ENCODE results near the gene ARHGEF40.

The ARHGEF40 gene

DNA sequence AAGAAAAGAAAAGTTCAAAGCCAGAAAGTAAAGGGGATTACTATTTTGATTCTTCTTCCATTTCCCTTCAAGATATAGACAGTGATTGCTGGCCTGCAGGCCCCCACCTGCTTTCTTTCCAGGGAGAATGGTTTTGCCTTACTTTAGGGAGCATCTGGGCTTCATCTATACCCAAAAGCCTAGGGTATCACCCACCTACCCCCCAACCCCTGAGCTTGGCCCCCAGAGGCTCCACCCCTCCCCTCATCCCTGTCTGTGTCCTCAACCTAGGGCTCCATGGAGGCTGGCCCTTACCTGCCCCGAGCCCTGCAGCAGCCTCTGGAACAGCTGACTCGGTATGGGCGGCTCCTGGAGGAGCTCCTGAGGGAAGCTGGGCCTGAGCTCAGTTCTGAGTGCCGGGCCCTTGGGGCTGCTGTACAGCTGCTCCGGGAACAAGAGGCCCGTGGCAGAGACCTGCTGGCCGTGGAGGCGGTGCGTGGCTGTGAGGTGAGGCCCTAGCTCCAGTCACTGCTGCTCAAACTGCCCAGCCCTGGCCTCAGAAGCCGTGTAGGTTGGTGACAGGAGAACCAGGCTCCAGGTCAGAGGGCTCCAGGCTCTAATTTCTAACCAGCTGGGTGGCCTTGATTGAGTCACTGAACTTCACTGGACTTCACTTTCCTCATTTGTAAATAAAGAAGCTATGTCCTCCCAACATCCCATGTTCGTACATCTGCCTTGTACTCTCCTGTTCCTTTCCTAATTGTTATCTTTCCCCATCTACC lies 13.6 kb downstream of the ARHGEF40 start:
- no peak for DNase-seq (ENCODE audit: low spot score)

DNA sequence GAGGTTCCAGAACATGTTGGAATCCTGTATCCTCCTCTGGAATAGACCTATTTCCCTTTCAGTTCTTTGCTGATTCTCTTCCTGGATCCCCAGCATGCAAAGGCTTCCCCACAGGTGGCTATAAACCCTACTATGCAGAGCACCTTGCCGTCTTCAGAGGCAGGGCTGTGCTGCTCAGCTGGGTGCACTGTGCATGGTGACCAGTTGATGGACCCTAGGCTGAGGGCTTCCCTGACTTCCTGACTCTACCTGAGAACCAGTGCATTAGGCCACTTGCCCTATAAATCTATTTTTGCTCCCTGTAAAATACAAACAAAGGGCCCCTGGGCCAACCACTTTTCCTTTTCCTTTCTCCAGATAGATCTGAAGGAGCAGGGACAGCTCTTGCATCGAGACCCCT lies 14.3 kb downstream of the ARHGEF40 start:
- no peak for DNase-seq (ENCODE audit: low spot score)

DNA sequence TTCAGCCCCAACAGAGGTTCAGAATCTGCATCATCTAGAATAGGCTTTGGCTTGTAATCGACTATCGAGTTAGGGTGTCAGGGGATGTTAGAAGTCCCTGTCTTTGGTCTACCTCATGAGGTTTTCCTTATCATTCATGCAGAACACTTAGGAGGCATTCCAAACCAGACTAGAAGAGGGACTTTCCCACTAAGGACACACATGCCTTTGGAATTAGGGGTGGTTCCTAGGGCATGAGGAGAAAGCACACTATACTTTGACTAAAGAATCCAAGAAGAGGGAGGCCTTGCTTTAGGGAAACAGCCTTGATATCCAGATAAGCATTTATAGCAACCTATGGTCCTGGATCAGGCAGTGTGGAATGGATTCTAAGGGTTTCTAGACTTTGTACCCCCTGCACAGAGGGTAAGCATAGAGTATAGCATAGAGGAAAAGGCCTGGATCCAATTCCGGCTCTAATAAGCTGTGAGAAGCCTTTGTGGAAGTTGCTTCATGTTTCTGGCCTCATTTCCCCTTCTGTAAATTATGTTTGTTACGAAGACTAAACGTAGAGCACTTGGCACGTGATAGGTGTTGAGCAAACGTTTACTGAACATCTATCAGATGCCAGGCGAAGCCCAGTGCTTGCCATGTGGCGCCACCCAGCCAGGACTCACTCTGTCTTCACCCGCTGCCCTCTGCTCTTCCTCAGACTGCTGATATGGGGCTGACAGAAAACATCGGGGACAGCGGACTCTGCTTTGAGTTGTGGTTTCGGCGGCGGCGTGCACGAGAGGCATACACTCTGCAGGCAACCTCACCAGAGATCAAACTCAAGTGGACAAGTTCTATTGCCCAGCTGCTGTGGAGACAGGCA lies 15.1 kb downstream of the ARHGEF40 start:
- no peak for DNase-seq (ENCODE audit: low spot score)

DNA sequence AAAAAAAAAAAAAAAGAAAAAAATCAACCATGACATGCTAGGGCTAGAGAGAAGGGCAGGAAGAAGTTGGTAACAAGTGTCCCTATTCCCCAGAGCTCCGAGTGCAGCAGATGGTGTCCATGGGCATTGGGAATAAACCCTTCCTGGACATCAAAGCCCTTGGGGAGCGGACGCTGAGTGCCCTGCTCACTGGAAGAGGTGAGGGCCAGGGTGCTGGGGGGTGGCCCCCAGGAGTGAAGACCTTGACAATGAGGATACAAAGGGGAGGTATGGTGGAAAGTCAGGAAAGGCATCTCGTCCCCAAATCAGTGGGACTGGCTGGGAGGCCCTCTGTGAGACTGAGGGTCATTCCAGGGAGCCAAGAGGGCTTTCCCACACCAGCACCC lies 16.8 kb downstream of the ARHGEF40 start:
- DNase-seq (ENCODE audit: low spot score) = no peak

DNA sequence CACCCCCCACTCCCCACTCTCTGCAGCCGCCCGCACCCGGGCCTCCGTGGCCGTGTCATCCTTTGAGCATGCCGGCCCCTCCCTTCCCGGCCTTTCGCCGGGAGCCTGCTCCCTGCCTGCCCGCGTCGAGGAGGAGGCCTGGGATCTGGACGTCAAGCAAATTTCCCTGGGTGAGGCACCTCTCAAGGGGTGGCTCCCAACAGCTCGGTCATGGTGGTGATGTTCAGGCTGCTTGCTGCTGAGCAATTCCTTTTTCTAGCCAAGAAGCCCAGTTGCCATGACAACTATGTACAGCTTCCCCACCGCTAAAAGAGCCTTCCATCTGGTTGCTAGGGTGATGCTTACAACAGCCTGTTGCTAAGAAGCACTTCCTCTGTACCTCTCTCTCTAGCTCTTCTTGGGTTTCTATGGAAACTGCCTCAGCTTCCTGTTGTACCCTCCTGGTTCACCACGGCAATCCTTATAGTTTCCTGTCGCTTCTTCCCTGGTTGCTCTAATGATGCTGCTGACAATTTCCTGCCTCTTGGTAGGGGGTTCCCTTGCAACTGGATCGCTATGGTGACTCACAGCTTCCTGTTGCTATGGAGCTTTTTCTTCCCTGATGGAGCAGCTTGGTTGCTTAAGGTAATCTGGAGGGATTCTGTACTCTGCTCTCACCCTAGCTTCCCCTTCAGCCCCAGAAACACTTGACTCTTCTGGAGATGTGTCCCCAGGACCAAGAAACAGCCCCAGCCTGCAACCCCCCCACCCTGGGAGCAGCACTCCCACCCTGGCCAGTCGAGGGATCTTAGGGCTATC lies 17.4 kb downstream of the ARHGEF40 start:
- no peak for DNase-seq (ENCODE audit: low spot score)

DNA sequence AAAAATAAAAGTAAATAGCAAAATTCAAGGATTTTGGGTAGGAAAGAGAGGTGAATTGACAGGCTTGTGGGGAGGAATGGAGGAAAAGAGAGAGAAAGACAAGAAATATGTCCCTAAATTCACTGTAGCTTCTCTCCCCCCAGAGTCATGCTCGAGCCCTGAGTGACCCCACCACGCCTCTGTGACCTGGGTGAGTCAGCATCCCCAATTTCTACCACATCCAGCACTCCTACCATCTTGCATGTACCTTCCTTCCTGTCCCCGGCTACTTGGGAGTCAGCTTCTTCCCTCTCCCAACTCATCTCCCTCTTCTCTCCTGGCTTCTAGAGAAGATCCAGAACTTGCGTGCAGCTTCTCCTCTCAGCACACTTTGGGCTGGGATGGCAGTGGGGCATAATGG lies 18.6 kb downstream of the ARHGEF40 start:
- no peak for DNase-seq (ENCODE audit: low spot score)

DNA sequence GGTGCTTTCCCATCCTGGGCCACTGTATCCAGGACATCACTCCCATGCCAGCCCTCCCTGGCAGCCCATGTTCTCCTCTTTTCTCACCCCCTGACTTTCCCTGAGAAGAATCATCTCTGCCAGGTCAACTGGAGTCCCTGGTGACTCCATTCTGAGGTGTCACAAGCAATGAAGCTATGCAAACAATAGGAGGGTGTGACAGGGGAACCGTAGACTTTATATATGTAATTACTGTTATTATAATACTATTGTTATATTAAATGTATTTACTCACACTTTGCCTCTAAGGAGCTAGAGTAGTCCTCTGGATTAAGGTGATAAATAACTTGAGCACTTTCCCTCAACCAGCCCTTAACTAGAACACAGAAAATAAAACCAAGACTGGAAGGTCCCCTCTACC lies 19.2 kb downstream of the ARHGEF40 start:
- DNase-seq (ENCODE audit: low spot score) = no peak

DNA sequence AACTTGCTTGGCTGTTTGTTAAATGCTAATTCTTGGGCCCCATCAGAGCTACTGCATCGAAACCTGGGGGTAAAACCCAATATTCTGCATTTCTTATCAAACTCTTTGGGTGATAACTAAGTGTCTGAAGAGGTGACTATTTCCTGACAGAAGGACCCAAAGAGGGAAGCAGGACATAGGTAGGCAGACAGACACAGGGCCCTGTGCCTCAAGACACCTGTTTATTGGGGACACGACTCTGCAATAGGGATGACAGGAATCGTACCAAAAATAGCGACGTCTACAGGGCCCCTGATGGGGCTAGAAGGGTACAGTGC lies 19.7 kb downstream of the ARHGEF40 start:
- no peak for DNase-seq (ENCODE audit: low spot score)

DNA sequence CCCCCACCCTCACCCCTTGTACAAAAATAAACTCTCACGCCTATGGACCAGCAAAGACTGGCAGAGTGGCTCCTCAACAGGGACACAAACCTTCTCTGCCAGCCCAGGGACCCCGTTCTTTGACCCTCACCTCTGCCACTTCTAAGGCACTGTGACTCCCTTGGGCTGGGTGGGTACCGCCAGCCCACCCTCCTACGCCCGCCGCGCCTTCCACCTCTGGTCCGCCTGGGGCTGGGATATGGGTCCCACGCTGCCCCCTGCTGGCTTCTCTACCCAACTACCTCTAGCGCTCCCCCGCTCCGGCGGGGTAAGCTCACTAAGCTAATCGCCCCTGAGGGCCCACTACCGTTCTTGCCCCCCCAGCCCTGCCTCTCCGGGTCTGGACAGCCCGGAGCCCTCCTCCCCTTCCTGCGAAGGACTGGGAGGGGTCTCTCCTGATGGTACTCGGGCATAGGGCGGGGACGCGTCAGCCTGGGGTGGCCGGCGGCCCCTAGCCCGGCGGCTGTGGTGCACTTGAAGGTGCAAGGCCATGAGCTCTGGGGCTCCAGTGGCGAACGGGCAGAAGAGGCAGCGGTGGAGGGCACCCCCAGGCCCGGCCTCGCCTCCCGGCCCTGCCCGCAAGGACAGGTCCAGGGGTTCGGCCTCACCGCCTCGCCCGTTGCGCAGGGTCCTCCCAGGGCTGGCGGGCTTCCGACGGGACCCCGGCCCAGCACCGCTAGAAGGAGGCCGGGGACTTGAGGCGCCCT lies 20.3 kb downstream of the ARHGEF40 start:
- no peak for DNase-seq (ENCODE audit: low spot score)

DNA sequence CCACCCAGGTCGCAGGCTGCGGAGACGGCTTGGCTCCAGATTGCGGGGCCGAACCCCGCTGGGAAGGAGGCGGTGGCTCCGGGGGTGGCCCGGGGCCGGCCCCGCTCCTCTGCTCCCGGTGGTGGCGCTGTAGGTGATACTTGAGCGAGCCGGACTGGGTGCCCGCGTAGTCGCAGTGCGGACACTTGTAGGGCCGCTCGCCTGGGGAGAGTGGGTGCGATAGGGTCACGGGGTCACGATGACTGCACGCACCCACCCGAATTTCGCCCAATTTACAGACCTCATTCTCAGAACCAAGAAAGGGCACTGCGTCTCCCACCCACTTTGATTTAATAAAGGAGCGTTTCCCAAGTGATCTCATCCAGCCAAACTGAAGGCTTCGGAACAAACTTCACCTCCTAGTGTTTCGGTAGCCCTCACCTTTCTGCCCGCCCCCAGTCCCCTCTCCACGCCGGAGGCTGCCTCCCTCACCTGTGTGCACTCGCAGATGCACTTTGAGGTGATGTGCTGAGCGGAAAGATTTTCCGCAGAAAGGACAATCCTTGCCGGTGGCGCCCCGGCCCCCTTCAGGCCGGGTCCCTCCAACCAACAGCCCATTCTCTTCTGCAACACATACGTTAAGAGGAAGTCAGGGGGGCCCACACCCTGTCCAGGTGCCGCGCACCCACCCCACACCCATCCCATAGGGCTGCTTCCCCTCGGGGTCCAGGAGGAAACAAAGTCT lies 21.0 kb downstream of the ARHGEF40 start:
- no peak for DNase-seq (ENCODE audit: low spot score)

DNA sequence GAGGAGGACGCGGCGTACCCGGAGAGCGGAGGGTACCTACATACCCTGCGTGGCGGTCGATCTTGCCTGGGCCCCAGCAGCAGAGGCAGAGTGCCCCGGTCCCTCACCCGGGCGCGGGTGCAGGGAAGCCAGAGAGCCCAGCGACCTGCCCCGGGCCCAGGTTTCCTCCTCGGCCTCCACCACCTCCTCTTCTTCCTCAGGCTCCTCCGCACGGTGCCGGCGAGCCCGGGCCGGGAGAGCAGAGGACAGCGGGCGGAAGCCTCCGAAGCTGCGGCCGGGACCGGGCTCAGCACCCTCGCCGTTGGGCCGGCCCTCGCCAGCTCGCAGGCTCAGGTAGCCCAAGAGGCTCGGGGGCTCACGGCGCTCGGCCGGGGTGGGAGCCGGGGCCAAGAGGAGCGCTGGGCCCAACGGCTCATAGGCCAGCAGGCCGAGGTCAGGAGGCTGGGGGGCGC lies 21.7 kb downstream of the ARHGEF40 start:
- no peak for DNase-seq (ENCODE audit: low spot score)

DNA sequence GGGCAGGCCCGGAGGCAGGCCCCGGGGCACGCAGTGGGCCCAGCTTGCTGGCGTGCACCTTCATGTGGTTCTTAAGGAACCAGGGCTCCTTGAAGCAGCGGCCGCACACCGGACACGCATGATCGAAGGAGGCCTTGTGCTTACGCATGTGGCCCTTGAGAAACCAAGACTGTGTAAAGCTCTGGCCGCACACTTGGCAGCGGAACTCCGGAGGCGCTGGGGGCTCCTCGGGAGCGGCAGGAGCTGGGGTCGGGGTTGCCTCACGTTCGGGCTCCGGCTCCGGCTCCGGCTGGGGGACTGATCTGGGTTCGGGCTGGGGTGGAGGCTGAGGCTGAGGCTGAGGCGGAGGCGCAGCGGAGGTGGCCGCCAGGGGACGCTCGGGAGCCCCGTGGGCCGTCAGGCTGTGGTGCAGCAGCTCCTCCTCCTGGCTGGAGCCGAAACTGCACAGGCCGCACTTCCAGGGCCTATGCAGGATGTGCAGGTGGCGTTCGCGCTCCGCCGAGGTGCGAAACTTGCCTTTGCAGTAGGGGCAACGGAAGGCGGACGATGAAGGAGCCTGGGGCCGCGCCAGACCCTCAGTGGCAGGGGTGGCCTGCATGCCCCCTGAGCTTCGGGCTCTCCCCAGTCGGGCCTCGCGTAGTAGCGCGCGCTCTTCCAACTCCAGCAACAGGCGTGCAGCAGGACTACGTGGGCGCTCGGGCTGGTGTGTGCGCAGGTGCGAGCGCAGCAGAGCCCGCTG lies 22.3 kb downstream of the ARHGEF40 start:
- no peak for DNase-seq (ENCODE audit: low spot score)

DNA sequence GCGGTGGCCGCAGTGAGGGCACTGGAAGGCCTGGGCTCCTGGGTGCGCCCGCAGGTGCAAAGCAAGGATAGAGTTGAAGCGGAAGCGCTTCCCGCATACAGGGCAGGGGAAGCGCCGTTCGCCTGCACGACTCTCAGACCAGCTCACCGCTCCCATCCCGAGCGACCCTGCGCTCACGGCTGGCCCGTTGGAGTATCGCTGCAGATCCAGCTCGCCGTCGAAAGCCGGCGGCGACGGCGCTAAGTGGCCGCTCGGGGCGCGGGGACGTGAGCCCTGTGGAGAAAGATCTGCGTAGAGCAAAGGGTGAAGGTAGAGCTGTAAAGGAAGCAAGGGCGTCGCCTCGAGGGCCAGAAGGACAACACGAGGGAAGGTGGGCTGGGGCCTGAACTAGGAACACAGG lies 22.9 kb downstream of the ARHGEF40 start:
- DNase-seq (ENCODE audit: low spot score) = no peak

DNA sequence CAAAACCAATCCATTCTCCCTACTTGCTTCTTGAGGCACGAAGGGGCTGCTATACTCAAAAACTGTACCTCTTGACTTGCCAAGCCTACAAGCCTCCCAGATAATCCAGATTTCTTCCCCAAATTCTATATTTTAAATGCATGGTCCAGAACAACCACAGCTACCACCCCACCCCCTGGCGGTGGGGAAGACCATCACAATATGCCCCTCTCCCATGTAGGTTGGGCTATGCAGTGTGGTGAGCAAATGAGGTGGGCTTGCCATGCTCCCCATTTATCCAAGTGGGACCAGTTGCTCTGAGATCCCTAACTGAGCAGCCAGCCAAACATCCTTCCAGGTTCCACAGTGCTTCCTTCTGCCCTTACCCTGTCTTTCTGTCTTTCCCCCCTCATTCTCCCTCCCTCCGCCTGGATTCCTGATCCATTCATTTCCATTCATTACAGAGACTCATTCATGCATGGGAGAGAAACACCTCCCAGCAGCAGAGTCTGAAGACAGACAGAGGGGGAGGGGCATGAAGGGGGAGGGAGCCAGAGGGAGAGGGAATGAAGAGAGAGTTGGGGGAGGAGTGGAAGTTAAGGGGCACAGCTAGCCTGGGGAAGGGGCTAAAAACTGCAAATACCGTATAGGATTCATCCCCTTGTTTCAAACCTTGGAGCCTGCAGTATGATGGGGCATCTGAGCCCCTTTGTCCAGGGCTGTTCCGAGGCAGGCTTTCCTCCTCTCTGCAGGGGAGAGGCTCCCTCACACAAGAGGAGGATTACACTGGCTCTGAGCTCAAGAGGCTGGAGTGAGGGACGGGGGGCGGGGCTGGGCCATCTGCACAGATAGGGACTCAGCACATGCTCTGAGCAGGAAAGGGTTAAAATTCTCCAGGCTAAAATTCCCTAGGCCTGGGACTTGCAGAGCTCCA lies 23.9 kb downstream of the ARHGEF40 start:
- DNase-seq (ENCODE audit: low spot score) = no peak

DNA sequence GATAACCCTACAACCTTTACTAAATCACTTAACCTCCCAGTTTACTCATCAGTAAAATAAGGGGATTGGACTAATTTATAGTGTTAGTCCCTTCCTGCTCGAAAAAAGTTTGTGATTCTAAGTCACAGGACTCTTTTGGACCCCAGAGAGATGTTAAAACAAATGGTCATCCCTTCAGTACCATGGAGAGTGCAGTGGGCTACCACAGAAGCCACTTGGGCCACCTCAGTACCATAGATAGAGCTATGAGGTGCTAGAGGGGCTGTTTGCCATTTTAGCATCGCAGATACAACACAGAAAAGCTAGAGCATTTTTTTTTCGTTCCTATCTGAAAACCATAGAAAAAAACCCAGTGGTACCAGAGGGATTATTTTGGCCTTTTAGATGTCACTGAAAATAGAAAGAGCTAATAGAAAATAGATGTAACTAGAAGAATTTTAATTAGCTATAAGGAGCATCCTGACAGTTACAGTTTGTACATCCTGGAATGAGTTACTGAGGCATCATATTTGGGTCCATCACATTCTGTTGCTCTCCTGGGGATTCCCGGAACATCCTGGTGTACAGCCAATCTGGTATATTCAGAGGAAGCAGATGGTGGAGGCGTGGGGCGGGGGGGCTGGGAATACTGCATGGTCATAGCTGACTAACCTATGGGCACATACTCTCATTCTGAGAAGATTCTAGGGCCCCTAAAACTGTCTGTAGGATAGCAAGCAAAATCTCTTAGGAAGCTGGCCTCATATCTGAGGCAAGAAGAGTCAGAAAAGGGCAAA lies 25.5 kb downstream of the ARHGEF40 start:
- no peak for DNase-seq (ENCODE audit: low spot score)

DNA sequence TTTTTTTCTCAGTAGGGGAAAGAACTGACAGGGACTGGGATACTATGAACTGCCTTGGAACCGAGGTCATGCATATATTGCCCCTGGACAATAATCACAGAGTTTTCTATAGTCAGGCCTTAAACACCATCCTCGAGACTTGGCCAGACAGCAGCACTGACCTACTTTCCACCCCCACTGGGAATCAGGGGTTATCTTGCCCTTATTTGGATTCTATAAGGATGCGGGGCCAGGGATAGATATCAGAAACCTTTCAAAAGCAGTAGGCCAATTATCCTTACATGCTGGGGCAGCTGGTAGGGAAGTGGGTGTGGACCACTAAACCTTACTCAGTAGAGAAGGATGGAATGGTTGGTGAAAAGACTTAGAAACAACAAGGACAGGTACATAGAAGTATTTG lies 26.3 kb downstream of the ARHGEF40 start:
- DNase-seq (ENCODE audit: low spot score) = no peak

DNA sequence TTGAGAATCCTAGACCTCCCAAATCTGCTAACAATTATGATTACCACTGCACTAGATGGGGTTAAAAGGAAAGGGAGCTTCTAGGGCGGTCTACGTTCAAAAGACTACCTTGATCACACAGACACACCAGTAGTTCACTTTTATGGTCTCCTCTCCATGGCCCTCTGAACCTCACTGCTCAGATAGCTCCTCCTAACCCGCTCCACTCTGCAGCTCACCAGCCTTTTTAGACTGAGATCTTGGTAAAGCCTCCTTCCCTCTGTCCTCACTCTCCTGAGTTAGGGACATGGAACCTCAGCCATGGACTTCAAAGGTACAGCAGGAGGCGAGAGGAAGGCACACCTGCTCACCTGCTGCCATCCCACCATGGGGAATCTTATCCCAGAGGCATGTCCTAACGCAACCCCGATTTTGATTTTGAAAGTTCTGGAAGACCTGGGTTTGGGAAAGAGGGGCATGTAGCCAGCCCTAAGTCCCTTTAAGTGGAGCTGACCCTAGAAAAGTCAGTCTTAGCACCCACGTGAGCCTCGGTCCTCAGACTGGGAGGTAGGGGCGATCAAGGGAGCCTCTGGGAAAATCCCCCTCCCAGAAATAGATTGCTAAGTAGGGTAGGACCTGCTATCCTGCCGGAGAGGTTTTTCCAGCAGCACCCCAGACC lies 27.0 kb downstream of the ARHGEF40 start:
- DNase-seq (ENCODE audit: low spot score) = peak; percentile 23

DNA sequence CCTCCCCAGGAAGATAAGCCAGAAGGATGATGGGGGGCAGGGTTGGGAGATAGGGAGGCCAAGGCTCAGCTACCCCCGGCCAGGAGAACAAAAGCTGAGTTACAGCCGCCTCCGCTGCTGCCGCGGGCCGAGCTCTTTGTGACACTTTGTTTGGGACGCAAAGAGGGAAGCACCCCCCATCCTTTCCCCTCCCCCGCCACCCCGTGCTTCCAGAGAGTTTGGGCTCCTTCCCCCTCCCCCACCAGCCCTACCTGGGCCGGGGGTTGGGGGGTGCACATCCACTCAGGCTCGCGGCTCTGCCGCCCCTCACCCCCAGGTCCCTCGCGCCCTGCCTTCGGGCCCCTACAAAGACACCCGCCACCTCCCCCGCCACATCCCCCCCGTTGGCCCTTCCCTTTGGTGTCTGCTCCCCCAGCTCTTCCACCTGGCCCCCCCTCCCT lies 27.6 kb downstream of the ARHGEF40 start:
- no peak for DNase-seq (ENCODE audit: low spot score)

Measured in SW480 (cell line).